Measurements from ENCODE around the gene EME1. TPM values are rescaled to one million over a fixed set of nuclear protein-coding genes. Genes with fewer than 3 reads are reported as not detected.
A peak's percentile ranks its signal among the peaks of the same experiment; 100 is the strongest.

Gene EME1
- total and polyA plus RNA-seq, 2 experiments from 2014 or later: 5.2 to 13.4 TPM

- Histone ChIP-seq H3K27ac (no peak overlapping the region), H3K27me3 (no peaks in the 10 kb centered on the region), H3K36me3 (peaks cover 34% of the 10 kb centered on the region), H3K4me1 (ENCODE audit: low read depth) (no peaks in the 10 kb centered on the region), H3K9me3 (ENCODE audit: low read depth) (no peaks in the 10 kb centered on the region), H3K4me3 (no peak overlapping the region)
- DNase-seq (ENCODE audit: low read depth in 1 of 2, low spot score in 1 of 2): no peak
- TF ChIP-seq CTCF (IDR thresholded peaks at IDR 0.05; ENCODE audit: low read depth, low read length): no peak
Measured at GRCh38 chr17:50381260-50381815, 8.3 kb downstream of the EME1 start.

GRCh38 chr17:50381920-50382319 is 8.9 kb downstream of the EME1 start:
- Histone ChIP-seq H3K4me3 (no peak overlapping the region), H3K4me1 (ENCODE audit: low read depth) (no peaks in the 10 kb centered on the region), H3K27ac (peak overlapping the region; percentile 17), H3K36me3 (peaks cover 36% of the 10 kb centered on the region), H3K9me3 (ENCODE audit: low read depth) (no peaks in the 10 kb centered on the region), H3K27me3 (no peaks in the 10 kb centered on the region)
- no peak for TF ChIP-seq CTCF (IDR thresholded peaks at IDR 0.05; ENCODE audit: low read depth, low read length)
- no peak for DNase-seq (ENCODE audit: low read depth in 1 of 2, low spot score in 1 of 2)

GRCh38 chr17:50382931-50383330 is 9.9 kb downstream of the EME1 start:
- TF ChIP-seq CTCF (IDR thresholded peaks at IDR 0.05; ENCODE audit: low read depth, low read length): no peak
- Histone ChIP-seq H3K4me1 (ENCODE audit: low read depth) (no peaks in the 10 kb centered on the region), H3K4me3 (no peak overlapping the region), H3K27me3 (no peaks in the 10 kb centered on the region), H3K27ac (no peak overlapping the region), H3K9me3 (ENCODE audit: low read depth) (no peaks in the 10 kb centered on the region), H3K36me3 (peaks cover 45% of the 10 kb centered on the region)
- no peak for DNase-seq (ENCODE audit: low read depth in 1 of 2, low spot score in 1 of 2)

GRCh38 chr17:50386510-50386909 is 13.5 kb downstream of the EME1 start:
- no peak overlapping the region for H3K27ac ChIP-seq
- no peaks in the 10 kb centered on the region for H3K27me3 ChIP-seq
- peaks cover 65% of the 10 kb centered on the region for H3K36me3 ChIP-seq
- no peaks in the 10 kb centered on the region for H3K4me1 ChIP-seq (ENCODE audit: low read depth)
- no peak for DNase-seq (ENCODE audit: low read depth in 1 of 2, low spot score in 1 of 2)
- H3K4me3 ChIP-seq: no peak overlapping the region
- no peaks in the 10 kb centered on the region for H3K9me3 ChIP-seq (ENCODE audit: low read depth)
- TF ChIP-seq CTCF (IDR thresholded peaks at IDR 0.05; ENCODE audit: low read depth, low read length): no peak

GRCh38 chr17:50388728-50389127 is 15.7 kb downstream of the EME1 start:
- TF ChIP-seq CTCF (IDR thresholded peaks at IDR 0.05; ENCODE audit: low read depth, low read length): no peak
- no peak for DNase-seq (ENCODE audit: low read depth in 1 of 2, low spot score in 1 of 2)

More at GRCh38 chr17:50388728-50389127, 15.7 kb downstream of the EME1 start:
- peaks cover 66% of the 10 kb centered on the region for H3K36me3 ChIP-seq
- H3K9me3 ChIP-seq (ENCODE audit: low read depth): no peaks in the 10 kb centered on the region
- H3K27ac ChIP-seq: no peak overlapping the region
- H3K4me1 ChIP-seq (ENCODE audit: low read depth): no peaks in the 10 kb centered on the region
- no peak overlapping the region for H3K4me3 ChIP-seq
- no peaks in the 10 kb centered on the region for H3K27me3 ChIP-seq
